HG03378 (cell line): ENCODE measurements around the gene LRGUK.
"Not testable (repeated sequence)": the region's sequence is repeated elsewhere in the genome, so short reads cannot be mapped to it uniquely, and the experiment has no call there.

ENCODE experiments used
- ATAC-seq: cut with Tn5 transposase; IDR thresholded peaks from one replicate; pipeline ENCODE4 v1.9.1; 2021; ENCODE audit warnings: mild to moderate bottlenecking, moderate library complexity; ENCODE audit not compliant: unreplicated experiment

Gene LRGUK

GRCh38 chr7:134126966-134127848 is at the start of gene LRGUK:
Gene LRGUK (plus strand): TSS chr7:134127340. CDS start chr7:134127368, 28 bp downstream.
- ATAC-seq = peak; percentile 100

- not testable (repeated sequence) for ATAC-seq
These were observed 49.6 kb upstream of the LRGUK start for GRCh38 chr7:134077560-134077959.

GRCh38 chr7:134078991-134079390 is 48.1 kb upstream of the LRGUK start:
- ATAC-seq = no peak

GRCh38 chr7:134081695-134082094 is 45.4 kb upstream of the LRGUK start:
- ATAC-seq = no peak

- ATAC-seq = no peak
These were observed 43.2 kb upstream of the LRGUK start for GRCh38 chr7:134083766-134084487.

- no peak for ATAC-seq
These were observed 42.5 kb upstream of the LRGUK start for GRCh38 chr7:134084488-134085144.

- no peak for ATAC-seq
These were observed 41.8 kb upstream of the LRGUK start for GRCh38 chr7:134085311-134085710.

GRCh38 chr7:134086998-134087735 is 40.0 kb upstream of the LRGUK start:
- ATAC-seq = no peak

GRCh38 chr7:134088199-134088598 is 38.9 kb upstream of the LRGUK start:
- no peak for ATAC-seq

- no peak for ATAC-seq
These were observed 37.7 kb upstream of the LRGUK start for GRCh38 chr7:134089446-134089845.

GRCh38 chr7:134098072-134098471 is 29.1 kb upstream of the LRGUK start:
- ATAC-seq = no peak

- ATAC-seq = no peak
These were observed 25.4 kb upstream of the LRGUK start for GRCh38 chr7:134101716-134102115.

- no peak for ATAC-seq
These were observed 23.0 kb upstream of the LRGUK start for GRCh38 chr7:134104166-134104565.

GRCh38 chr7:134105841-134106240 is 21.3 kb upstream of the LRGUK start:
- ATAC-seq = no peak

- no peak for ATAC-seq
These were observed 18.3 kb upstream of the LRGUK start for GRCh38 chr7:134108802-134109201.

GRCh38 chr7:134113655-134114054 is 13.5 kb upstream of the LRGUK start:
- ATAC-seq = no peak

- ATAC-seq = no peak
These were observed 12.1 kb upstream of the LRGUK start for GRCh38 chr7:134114992-134115391.

- no peak for ATAC-seq
These were observed 6.7 kb upstream of the LRGUK start for GRCh38 chr7:134120405-134120804.

GRCh38 chr7:134121632-134122139 is 5.5 kb upstream of the LRGUK start:
- no peak for ATAC-seq

GRCh38 chr7:134122980-134123379 is 4.2 kb upstream of the LRGUK start:
- ATAC-seq = no peak

- no peak for ATAC-seq
These were observed 994 bp upstream of the LRGUK start for GRCh38 chr7:134126146-134126545.
